PC-9 (cell line): ENCODE data around the gene TTC28.

Experiments
- CTCF ChIP-seq: fragments of 200-600 bp; sonication (generic); conservative IDR thresholded peaks from 2 replicates; pipeline ENCODE4 v1.6.1; 2017; ENCODE audit warnings: mixed run types, antibody characterized with exemption, mild to moderate bottlenecking, moderate library complexity
- EZH2 ChIP-seq: fragments of 200-600 bp; sonication (generic); IDR thresholded peaks from 2 replicates; pipeline ENCODE4 v1.8.0; 2017; ENCODE audit warnings: antibody characterized with exemption, low read depth

- TF ChIP-seq CTCF (no peak), EZH2 (no peak)
Measured at GRCh38 chr22:28269277-28269676, 410.4 kb downstream of the TTC28 start.
